NCI-H345 treated with DMSO at 0.1 percent for 48 hours (cell line): ENCODE measurements around the gene DUS1L.
"Not testable (repeated sequence)": the region's sequence is repeated elsewhere in the genome, so short reads cannot be mapped to it uniquely, and the experiment has no call there.

Experiments
- DNase-seq: peaks from one replicate; lab custom pipeline; 2025; ENCODE audit not compliant: unreplicated experiment; lab: John Stamatoyannopoulos, UW

Gene DUS1L

GRCh38 chr17:82045936-82046484 lies 19.6 kb downstream of the DUS1L start:
- DNase-seq, result no peak

- no peak for DNase-seq
These were observed 22.1 kb downstream of the DUS1L start for GRCh38 chr17:82043507-82043906.

- DNase-seq, result no peak
These were observed 23.0 kb downstream of the DUS1L start for GRCh38 chr17:82042649-82043048.

DNA sequence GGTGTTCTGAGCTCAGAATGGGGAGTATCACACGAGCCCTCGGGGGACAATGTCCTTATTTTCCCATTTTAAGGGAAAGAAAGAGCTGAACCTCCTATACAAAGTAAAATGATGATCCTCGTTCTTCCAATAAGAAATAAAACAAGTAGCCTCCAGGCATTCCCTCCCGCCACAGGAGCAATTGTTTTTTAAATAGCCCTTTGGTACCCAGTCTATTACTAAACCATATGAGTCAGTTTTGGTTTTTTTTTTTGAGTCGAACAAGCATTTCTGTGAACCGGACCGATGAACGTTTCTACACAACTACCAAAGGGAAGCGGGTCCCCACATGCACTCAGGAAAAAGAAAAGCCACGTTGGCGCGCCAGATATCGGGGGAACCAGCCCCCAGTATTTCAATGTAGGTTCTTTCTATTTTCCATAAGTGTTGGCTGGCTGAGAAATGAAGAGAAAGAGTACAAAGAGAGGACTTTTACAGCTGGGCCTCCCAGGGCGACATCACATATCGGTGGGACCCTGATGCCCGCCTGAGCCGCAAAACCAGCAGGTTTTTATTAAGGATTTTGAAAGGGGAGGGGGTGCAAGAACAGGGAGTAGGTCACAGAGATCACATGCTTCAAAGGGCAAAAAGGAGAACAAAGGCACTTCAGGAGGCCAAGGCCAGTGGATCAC lies 24.3 kb downstream of the DUS1L start:
- DNase-seq, result no peak

DNA sequence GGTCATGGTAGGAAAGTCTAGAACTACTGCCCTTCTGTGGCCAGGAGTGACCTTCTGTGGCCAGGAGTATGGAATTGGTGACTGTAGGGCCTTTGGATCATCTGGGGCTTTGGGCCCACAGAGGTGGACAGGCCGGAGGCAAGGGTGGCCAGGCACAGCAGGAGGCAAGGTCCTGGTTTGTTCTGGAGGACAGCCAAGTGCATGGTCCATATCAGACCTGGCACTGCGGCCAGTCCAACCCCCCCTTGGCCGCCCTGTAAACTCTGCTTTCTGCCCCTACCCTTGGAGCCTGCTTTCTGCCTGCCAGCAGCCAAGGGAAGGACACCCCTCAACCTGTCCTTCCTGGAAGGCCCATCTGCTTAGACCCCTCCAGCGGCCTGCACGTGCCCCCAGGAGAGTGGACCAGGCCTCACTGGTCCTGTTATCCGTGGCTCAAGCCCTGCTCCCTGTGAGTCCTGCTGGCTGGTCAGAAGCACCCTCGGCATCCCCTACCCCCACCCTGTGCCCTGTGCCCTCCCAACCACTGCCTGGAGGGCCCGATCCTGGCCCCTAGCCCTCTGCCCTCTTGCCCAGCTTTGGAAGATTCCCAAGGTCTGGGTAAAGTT lies 25.8 kb downstream of the DUS1L start:
- no peak for DNase-seq

- DNase-seq, result not testable (repeated sequence)
These were observed 26.7 kb downstream of the DUS1L start for GRCh38 chr17:82038796-82039409.

GRCh38 chr17:82037889-82038195 lies 27.8 kb downstream of the DUS1L start:
- DNase-seq, result no peak

DNA sequence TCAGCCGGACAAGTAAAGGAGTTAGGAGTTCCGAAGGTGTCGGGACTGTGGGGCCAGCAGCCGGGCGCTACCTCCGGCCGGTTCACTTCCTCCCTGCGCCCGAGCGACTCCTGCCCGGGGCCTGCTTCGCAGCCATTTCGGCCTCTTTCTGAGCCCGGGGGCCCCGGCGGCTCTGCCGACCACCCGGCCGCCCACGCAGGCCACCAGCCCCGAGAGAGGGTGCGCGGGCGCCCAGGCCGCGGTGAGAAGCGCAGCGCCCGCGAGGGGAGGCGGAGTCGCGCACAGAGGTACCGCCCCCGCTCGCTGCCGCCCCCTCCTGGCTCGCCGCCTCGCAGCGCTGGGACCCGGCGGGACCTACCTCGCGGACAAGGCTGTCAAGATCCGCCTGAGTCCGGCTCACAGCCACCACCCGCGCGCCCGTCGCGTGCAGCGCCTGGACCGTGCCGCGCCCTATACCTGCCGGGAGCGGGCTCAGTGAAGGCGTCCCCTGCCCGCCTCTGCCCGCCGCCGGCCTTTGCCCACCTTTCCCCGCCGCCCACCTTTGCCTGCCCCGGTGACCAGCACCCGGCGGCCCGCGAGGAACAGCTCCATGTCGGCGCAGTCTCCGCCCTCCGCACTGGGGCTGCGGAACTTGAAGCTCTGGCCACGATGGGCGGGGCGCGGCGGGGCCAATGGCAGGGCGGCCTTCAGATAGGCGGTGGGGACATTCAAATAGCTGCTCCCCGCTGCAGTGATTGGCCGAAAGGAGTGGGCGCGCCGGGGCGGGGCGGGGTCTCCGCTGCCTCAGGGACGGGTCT lies 28.3 kb downstream of the DUS1L start, which contains the start of gene DCXR:
Gene DCXR, minus strand, starts transcription at position 606 of the 797 bp plus-strand sequence. Its CDS starts 15 bp downstream, at position 591.
- peak; percentile 99 for DNase-seq

- DNase-seq, result no peak
These were observed 28.9 kb downstream of the DUS1L start for GRCh38 chr17:82036634-82037091.

DNA sequence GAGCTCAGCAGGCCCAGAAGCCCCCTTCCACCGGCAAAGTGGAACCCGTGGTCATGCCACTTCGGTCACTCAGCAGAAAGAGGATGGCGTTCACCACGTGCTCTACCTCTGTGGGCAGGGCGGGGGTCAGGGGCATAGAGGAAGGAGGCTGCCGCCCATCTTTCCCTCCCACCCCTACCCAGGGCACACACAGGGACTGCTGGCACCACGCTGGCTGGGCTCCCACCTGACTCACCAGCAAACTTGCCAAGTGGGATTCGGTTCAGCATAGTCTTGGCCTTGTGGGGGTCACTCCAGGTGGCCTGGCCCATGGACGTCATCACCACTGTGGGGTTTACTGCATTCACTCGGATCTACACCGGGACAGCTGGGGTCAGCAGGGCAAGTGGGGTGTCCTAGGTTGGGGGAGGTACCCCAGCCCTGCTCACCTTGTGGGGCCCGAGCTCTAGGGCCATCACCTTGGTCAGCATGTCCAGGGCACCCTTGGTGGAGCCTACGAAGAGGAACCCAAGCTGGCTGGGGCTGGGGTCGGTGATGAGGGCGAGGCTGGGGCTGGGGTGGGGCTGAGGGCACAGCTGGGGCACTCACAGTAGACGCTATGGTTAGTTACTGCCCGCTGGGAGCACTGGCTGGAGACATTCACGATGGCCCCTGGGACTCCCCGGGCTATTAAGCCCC lies 29.5 kb downstream of the DUS1L start:
- DNase-seq, result no peak

DNA sequence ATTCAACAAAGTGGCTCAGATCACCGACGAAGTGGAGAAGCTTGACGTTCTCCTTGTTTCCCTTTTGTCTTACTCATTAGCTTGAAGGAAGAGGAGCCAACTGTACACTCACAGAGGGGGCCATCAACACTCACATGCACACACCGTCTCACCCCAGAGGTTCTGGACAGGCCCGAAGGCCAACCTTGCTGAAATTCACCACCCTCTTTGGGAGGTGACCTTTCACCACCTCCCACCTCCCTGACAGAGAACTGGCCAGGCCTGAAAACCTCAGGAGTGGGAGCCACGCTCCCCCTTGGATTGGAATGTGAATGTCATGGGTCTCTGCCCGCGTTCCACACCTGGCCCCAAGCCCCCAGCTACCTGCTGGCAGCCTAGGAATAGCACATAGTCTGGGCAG lies 30.1 kb downstream of the DUS1L start:
- no peak for DNase-seq

- no peak for DNase-seq
These were observed 31.1 kb downstream of the DUS1L start for GRCh38 chr17:82034371-82035011.

GRCh38 chr17:82033359-82034085 lies 32.1 kb downstream of the DUS1L start:
- no peak for DNase-seq

GRCh38 chr17:82031885-82032627 lies 33.5 kb downstream of the DUS1L start:
- peak; percentile 34 for DNase-seq

DNA sequence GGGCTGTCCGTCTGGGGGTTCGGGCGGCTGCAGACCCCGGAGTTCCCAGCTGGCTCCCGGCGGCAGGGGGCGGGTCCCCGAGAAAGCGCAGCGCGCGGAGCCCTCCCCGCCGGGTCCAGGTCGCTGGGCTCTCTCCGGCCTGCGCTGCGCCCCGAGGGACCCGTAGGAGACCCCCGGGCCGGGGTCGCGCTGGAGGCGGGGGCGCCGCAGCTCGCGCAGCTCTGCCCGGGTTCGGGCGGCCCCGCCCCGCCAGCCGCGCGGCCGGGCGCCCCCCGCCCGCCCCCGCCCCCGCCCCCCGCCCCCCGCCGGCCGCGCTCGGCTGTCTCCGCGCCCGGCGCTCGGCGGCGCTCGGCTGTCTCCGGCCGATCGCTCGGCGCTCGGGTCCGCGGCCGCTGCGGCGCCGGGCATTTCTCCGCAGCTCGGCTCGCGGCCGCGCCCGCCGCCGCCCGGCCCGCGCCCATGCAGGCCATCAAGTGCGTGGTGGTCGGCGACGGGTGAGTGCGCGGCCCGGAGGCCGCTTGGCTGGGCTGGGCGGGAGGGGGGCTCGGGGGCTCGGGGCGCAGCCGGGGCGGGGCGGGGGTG lies 34.2 kb downstream of the DUS1L start, which contains the start of gene RAC3:
Gene RAC3, plus strand, starts transcription at position 376 of the 582 bp plus-strand sequence. Its CDS starts 84 bp downstream, at position 460.
- DNase-seq, result peak; percentile 41

- DNase-seq, result peak; percentile 63
These were observed 34.9 kb downstream of the DUS1L start for GRCh38 chr17:82030470-82031302.

DNA sequence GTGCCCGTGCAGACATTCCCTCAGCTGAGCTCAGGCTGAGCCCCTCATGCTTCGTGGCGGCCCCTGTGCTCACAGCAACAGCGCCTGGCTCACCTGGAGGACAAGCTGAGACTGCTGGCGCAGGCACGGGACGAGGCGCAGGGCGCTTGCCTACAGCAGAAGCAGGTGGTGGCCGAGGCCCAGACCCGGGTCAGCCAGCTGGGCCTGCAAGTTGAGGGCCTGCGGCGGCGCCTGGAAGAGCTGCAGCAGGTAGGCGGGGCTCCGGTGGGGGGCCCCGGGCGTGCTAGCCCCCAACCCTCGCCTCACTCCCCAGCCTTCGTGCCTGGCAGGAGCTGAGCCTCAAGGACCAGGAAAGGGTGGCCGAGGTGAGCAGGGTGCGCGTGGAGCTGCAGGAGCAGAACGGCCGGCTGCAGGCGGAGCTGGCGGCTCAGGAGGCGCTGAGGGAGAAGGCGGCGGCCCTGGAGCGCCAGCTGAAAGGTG lies 35.6 kb downstream of the DUS1L start:
- DNase-seq, result no peak
